T follicular helper cell (primary cell): ENCODE results near the gene MVK.
A peak's percentile ranks its signal among the peaks of the same experiment; 100 is the strongest.
"Not testable (repeated sequence)": the region's sequence is repeated elsewhere in the genome, so short reads cannot be mapped to it uniquely, and the experiment has no call there.

Experiments
- DNase-seq: peaks from one replicate; pipeline ENCODE4 v3.0.0-alpha.2; 2020; ENCODE audit warnings: low read depth

The MVK gene

GRCh38 chr12:109590566-109590965, 17.0 kb downstream of the MVK start:
- no peak for DNase-seq

- DNase-seq = no peak
Measured at GRCh38 chr12:109591041-109591440, 17.4 kb downstream of the MVK start.

GRCh38 chr12:109592195-109592904, 18.8 kb downstream of the MVK start:
- DNase-seq = no peak

GRCh38 chr12:109592905-109593272, 19.3 kb downstream of the MVK start:
- no peak for DNase-seq

GRCh38 chr12:109594556-109595317, 21.1 kb downstream of the MVK start:
- no peak for DNase-seq

- no peak for DNase-seq
Measured at GRCh38 chr12:109595321-109595902, 21.8 kb downstream of the MVK start.

- no peak for DNase-seq
Measured at GRCh38 chr12:109596418-109597244, 23.0 kb downstream of the MVK start.

GRCh38 chr12:109597414-109597794, 23.8 kb downstream of the MVK start:
- no peak for DNase-seq

- DNase-seq = peak; percentile 43
Measured at GRCh38 chr12:109597795-109598427, 24.3 kb downstream of the MVK start.

GRCh38 chr12:109598428-109598854, 24.8 kb downstream of the MVK start:
- DNase-seq = no peak

GRCh38 chr12:109599087-109599486, 25.5 kb downstream of the MVK start:
- no peak for DNase-seq

GRCh38 chr12:109600481-109600880, 26.9 kb downstream of the MVK start:
- no peak for DNase-seq

GRCh38 chr12:109600995-109601394, 27.4 kb downstream of the MVK start:
- DNase-seq = no peak

- DNase-seq = no peak
Measured at GRCh38 chr12:109601557-109601956, 28.0 kb downstream of the MVK start.

GRCh38 chr12:109602132-109602531, 28.5 kb downstream of the MVK start:
- not testable (repeated sequence) for DNase-seq

- DNase-seq = no peak
Measured at GRCh38 chr12:109604132-109604585, 30.6 kb downstream of the MVK start.

GRCh38 chr12:109605016-109605415, 31.4 kb downstream of the MVK start:
- DNase-seq = no peak

GRCh38 chr12:109605599-109606228, 32.1 kb downstream of the MVK start:
- DNase-seq = no peak

GRCh38 chr12:109606320-109607028, 32.9 kb downstream of the MVK start:
- DNase-seq = no peak

- DNase-seq = no peak
Measured at GRCh38 chr12:109607618-109608017, 34.0 kb downstream of the MVK start.

GRCh38 chr12:109608270-109608669, 34.7 kb downstream of the MVK start:
- DNase-seq = no peak
